Dermis lymphatic vessel endothelial cell (primary cell): Measurements from ENCODE around the gene PTCD3. TPM values are rescaled to one million over a fixed set of nuclear protein-coding genes. Genes with fewer than 3 reads are reported as not detected.

Source experiments
- total RNA-seq: library from RNA; depleted of rRNA; stranded (reverse); fragments of >200 nt; gene quantifications from 2 replicates; pipeline ENCODE4 v1.2.1, GENCODE V29; 2014

PTCD3 gene
- 41.1 and 60.6 TPM in 2 replicates for total RNA-seq

GRCh38 chr2:86105969-86106945 lies at the start of gene PTCD3:
PTCD3 (plus strand) TSS chr2:86106235; CDS start chr2:86106248, 13 bp downstream.

GRCh38 chr2:86105252-86105968 lies 625 bp upstream of the PTCD3 start, which contains the start of gene POLR1A:
POLR1A (minus strand) TSS chr2:86105886; CDS start chr2:86105776, 110 bp downstream.

Other genes with a start within 250 kb of the PTCD3 start
- gene ST3GAL5, start 217.2 kb upstream of the PTCD3 start, total RNA-seq: 2.1 and 3.0 TPM in 2 replicates
- 5.5 and 10.7 TPM in 2 replicates for gene POLR1A, start 349 bp upstream of the PTCD3 start, total RNA-seq
- gene IMMT, start 89.2 kb downstream of the PTCD3 start, total RNA-seq: 43.1 and 53.2 TPM in 2 replicates
- gene MRPL35, start 93.2 kb downstream of the PTCD3 start, total RNA-seq: 34.4 and 51.7 TPM in 2 replicates
- gene REEP1, start 231.4 kb downstream of the PTCD3 start, total RNA-seq: 17.7 and 22.9 TPM in 2 replicates